Keratinocyte (primary cell): Measurements from ENCODE around the gene NCKAP5. TPM values are rescaled to one million over a fixed set of nuclear protein-coding genes. Genes with fewer than 3 reads are reported as not detected.

Experiments used
- DNase-seq: peaks from one replicate; pipeline ENCODE4 v3.0.0-alpha.2; 2011; ENCODE audit warnings: low read depth, missing footprints, low spot score
- FAIRE-seq: peaks from 2 replicates; lab custom pipeline; 2011; peaks lifted over from hg19 to GRCh38; lab: Jason Lieb, UNC
- H2AFZ ChIP-seq: 2 replicates; pipeline ENCODE4 v1.6.0; 2012; ENCODE audit warnings: low read length, control low read depth, inconsistent platforms; ENCODE audit not compliant: control insufficient read depth
- H3K27ac ChIP-seq: 2 replicates; pipeline ENCODE4 v1.5.1; 2011; ENCODE audit warnings: low read length; ENCODE audit not compliant: control insufficient read depth, insufficient read depth
- H3K27me3 ChIP-seq: 3 replicates; pipeline ENCODE4 v1.6.0; 2011; ENCODE audit warnings: low read length; ENCODE audit not compliant: control insufficient read depth, insufficient read depth; ENCODE audit errors: extremely low read depth
- H3K36me3 ChIP-seq, 2 experiments: 2 replicates in 1 of 2; 3 replicates in 1 of 2; pipeline ENCODE4 v1.5.1; 2011; ENCODE audit warnings: low read length in 2 of 2, mild to moderate bottlenecking in 1 of 2; ENCODE audit not compliant: control insufficient read depth in 2 of 2, insufficient read depth in 2 of 2; ENCODE audit errors: extremely low read depth in 1 of 2
- H3K4me1 ChIP-seq: 3 replicates; pipeline ENCODE4 v1.5.1; 2011; ENCODE audit warnings: low read length; ENCODE audit not compliant: control insufficient read depth, insufficient read depth; ENCODE audit errors: extremely low read depth
- H3K4me2 ChIP-seq: 3 replicates; pipeline ENCODE4 v1.6.0; 2011; ENCODE audit warnings: low read depth, low read length; ENCODE audit not compliant: control insufficient read depth, insufficient read depth; ENCODE audit errors: extremely low read depth
- H3K4me3 ChIP-seq, 3 experiments: fragments of 200-600 bp in 1 of 3; sonication (generic) in 1 of 3; 2 replicates in 2 of 3; 3 replicates in 1 of 3; pipeline ENCODE4 v1.5.1; 2011 to 2016; ENCODE audit warnings: low read length in 3 of 3, mild to moderate bottlenecking in 3 of 3, control low read depth in 2 of 3, inconsistent platforms in 1 of 3, low read depth in 1 of 3, mixed read lengths in 1 of 3, mixed run types in 1 of 3, moderate library complexity in 1 of 3; ENCODE audit not compliant: control insufficient read depth in 2 of 3, insufficient read depth in 2 of 3; ENCODE audit errors: extremely low read depth in 1 of 3
- H3K79me2 ChIP-seq: 2 replicates; pipeline ENCODE4 v1.6.0; 2012; ENCODE audit warnings: low read length; ENCODE audit not compliant: control insufficient read depth, insufficient read depth
- H3K9ac ChIP-seq: 3 replicates; pipeline ENCODE4 v1.6.0; 2011; ENCODE audit warnings: low read length; ENCODE audit not compliant: control insufficient read depth, insufficient read depth; ENCODE audit errors: extremely low read depth
- H3K9me1 ChIP-seq: 3 replicates; pipeline ENCODE4 v1.6.0; 2011; ENCODE audit warnings: low read length; ENCODE audit not compliant: control insufficient read depth, insufficient read depth; ENCODE audit errors: extremely low read depth
- H3K9me3 ChIP-seq: 2 replicates; pipeline ENCODE4 v1.5.1; 2012; ENCODE audit warnings: low read depth, low read length; ENCODE audit not compliant: control insufficient read depth
- H4K20me1 ChIP-seq: 3 replicates; pipeline ENCODE4 v1.6.0; 2011; ENCODE audit warnings: low read length; ENCODE audit not compliant: control insufficient read depth, insufficient read depth; ENCODE audit errors: extremely low read depth
- EZH2 ChIP-seq: IDR thresholded peaks from one replicate; pipeline ENCODE4 v1.6.1; 2012; ENCODE audit warnings: inconsistent platforms, mild to moderate bottlenecking, low read length, moderate library complexity
- dilution Hi-C: fragments of 300-500 bp; cut with MboI; formaldehyde crosslinking; loops from one replicate; pipeline ENCODE4 v1.7.0; 2020; ENCODE audit warnings: low sequenced_read_pairs; ENCODE audit not compliant: extremely low pct_ligation_motif_present
- polyA plus RNA-seq, 5 experiments: library from polyadenylated mRNA; depleted of rRNA in 3 of 5; stranded (reverse) in 3 of 5; stranded (forward) in 1 of 5; unstranded in 1 of 5; fragments of >200 nt; gene quantifications; 1 replicate in 1 of 5; 2 replicates in 3 of 5; 3 replicates in 1 of 5; pipeline versions ENCODE4 v1.2.1 to v1.2.3, GENCODE V29; 2011 to 2012; ENCODE audit warnings: missing spikeins in 2 of 5, low read depth in 1 of 5, low replicate concordance in 1 of 5
- TF ChIP-seq, protein P1 (sequence below), 3 experiments: IDR thresholded peaks in 1 of 3; conservative IDR thresholded peaks in 1 of 3; optimal IDR thresholded peaks in 1 of 3; 2 replicates in 2 of 3; 3 replicates in 1 of 3; pipeline versions ENCODE3 to v1.5.1; 2011; ENCODE audit warnings: low read length in 3 of 3, mild to moderate bottlenecking in 3 of 3, moderate library complexity in 2 of 3, control low read depth in 1 of 3, inconsistent platforms in 1 of 3; ENCODE audit not compliant: insufficient read depth in 2 of 3; ENCODE audit errors: extremely low read depth in 1 of 3

Gene NCKAP5
- polyA plus RNA-seq, 1 donor (not counting 4 experiments of a cell fraction or from before 2014, with no cell fraction given) = 3.6 TPM

GRCh38 chr2:133266041-133266925 is 302.0 kb downstream of the NCKAP5 start:
- TF ChIP-seq, protein P1, sequence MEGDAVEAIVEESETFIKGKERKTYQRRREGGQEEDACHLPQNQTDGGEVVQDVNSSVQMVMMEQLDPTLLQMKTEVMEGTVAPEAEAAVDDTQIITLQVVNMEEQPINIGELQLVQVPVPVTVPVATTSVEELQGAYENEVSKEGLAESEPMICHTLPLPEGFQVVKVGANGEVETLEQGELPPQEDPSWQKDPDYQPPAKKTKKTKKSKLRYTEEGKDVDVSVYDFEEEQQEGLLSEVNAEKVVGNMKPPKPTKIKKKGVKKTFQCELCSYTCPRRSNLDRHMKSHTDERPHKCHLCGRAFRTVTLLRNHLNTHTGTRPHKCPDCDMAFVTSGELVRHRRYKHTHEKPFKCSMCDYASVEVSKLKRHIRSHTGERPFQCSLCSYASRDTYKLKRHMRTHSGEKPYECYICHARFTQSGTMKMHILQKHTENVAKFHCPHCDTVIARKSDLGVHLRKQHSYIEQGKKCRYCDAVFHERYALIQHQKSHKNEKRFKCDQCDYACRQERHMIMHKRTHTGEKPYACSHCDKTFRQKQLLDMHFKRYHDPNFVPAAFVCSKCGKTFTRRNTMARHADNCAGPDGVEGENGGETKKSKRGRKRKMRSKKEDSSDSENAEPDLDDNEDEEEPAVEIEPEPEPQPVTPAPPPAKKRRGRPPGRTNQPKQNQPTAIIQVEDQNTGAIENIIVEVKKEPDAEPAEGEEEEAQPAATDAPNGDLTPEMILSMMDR (optimal IDR thresholded peaks at IDR 0.05 in 1 of 3, IDR thresholded peaks at IDR 0.05 in 1 of 3, conservative IDR thresholded peaks at IDR 0.05 in 1 of 3; ENCODE audit: extremely low read depth in 1 of 3, insufficient read depth in 2 of 3, low read length in 3 of 3) = peak in 2 of 3 experiments; percentile 7 to 18
- TF ChIP-seq EZH2 = no peak
- Histone ChIP-seq H3K4me3 (peak overlapping the region; percentile 22 to 57 (median 56)), H3K27ac (no peak overlapping the region), H3K27me3 (no peaks in the 10 kb centered on the region), H3K4me2 (peak overlapping the region; percentile 73), H4K20me1 (no peaks in the 10 kb centered on the region), H3K9ac (no peak overlapping the region), H3K36me3 (no peaks in the 10 kb centered on the region), H3K9me1 (no peaks in the 10 kb centered on the region), H3K9me3 (no peaks in the 10 kb centered on the region), H3K4me1 (peaks cover 2% of the 10 kb centered on the region), H2AFZ (peak overlapping the region; percentile 15), H3K79me2 (no peaks in the 10 kb centered on the region)
- dilution Hi-C loops = no loop called here
- DNase-seq = no peak
- no peak for FAIRE-seq

DNA sequence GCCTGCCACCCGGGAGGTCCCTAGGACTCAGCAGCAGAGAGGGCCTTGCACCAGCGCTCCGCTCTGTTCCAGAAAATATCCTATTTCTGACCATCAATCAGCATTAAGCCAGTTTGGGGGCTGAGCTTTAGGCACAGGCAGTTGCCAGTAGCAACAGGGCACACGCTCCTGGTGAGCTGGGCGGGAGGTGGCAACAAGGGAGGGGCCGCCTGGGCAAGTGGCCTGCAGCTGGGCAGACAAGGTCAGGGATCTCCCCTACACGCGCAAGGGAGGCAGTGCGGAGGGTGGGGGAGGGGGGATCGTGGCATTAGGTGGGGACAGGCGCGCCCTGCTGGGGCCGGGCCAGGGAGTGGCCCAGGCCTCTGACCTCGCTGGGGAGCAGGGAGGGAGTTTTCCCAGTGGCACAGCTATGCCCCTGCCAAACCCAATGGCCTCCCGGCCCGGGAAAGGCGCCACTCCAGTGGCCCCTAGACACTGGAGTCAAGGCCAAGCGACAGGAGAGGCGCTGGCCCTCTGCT is 302.8 kb downstream of the NCKAP5 start:
- Histone ChIP-seq H3K4me3 (no peak overlapping the region), H2AFZ (no peak overlapping the region), H3K36me3 (no peaks in the 10 kb centered on the region), H4K20me1 (no peaks in the 10 kb centered on the region), H3K4me1 (peaks cover 2% of the 10 kb centered on the region), H3K9me1 (no peaks in the 10 kb centered on the region), H3K27ac (no peak overlapping the region), H3K27me3 (no peaks in the 10 kb centered on the region), H3K9ac (no peak overlapping the region), H3K79me2 (no peaks in the 10 kb centered on the region), H3K4me2 (no peak overlapping the region), H3K9me3 (no peaks in the 10 kb centered on the region)
- no peak for DNase-seq
- no peak for FAIRE-seq
- dilution Hi-C loops = no loop called here
- no peak for TF ChIP-seq EZH2
- TF ChIP-seq, protein P1 (optimal IDR thresholded peaks at IDR 0.05 in 1 of 3, IDR thresholded peaks at IDR 0.05 in 1 of 3, conservative IDR thresholded peaks at IDR 0.05 in 1 of 3; ENCODE audit: extremely low read depth in 1 of 3, insufficient read depth in 2 of 3, low read length in 3 of 3) = no peak
